GM12878 (cell line): ENCODE data around the gene PREX1. TPM values are rescaled to one million over a fixed set of nuclear protein-coding genes. Genes with fewer than 3 reads are reported as not detected.
A peak's percentile ranks its signal among the peaks of the same experiment; 100 is the strongest.

Experiments used
- ATAC-seq: fragments of 200-7000 bp; cut with Tn5 transposase; 3 replicates; pipeline ENCODE4 v1.9.1; 2020; ENCODE audit warnings: mild to moderate bottlenecking, moderate library complexity
- BruUV-seq: library from RNA; stranded (reverse); fragments of 400-500 nt; replicated peaks from 2 replicates; lab custom pipeline; 2021; lab: Mats Ljungman, UMichigan
- CTCF ChIA-PET: fragments of 300-600 bp; sonication (Branson Sonifier 250); formaldehyde crosslinking; extraction: SDS; loops from one replicate; lab custom pipeline; 2021; ENCODE audit warnings: inconsistent platforms; lab: Yijun Ruan, JAX
- POLR2A ChIA-PET: fragments of 350-600 bp; formaldehyde crosslinking; extraction: SDS; loops from one replicate; lab custom pipeline; 2021; ENCODE audit warnings: inconsistent platforms; lab: Charles Lee
- RAD21 ChIA-PET: fragments of 300-600 bp; sonication (Branson Sonifier 250); formaldehyde crosslinking; loops from one replicate; lab custom pipeline; 2023; ENCODE audit warnings: antibody characterized with exemption; ENCODE audit not compliant: unreplicated experiment; lab: Charles Lee
- SMC1A ChIA-PET: fragments of 300-600 bp; sonication (Branson Sonifier 250); formaldehyde crosslinking; loops from one replicate; lab custom pipeline; 2023; ENCODE audit not compliant: unreplicated experiment, uncharacterized antibody; lab: Charles Lee
- DNase-seq: peaks from one replicate; pipeline ENCODE4 v3.0.0-alpha.2; 2011; ENCODE audit warnings: low read depth, low spot score
- FAIRE-seq: peaks from 3 replicates; lab custom pipeline; 2011; peaks lifted over from hg19 to GRCh38; lab: Jason Lieb, UNC
- H2AFZ ChIP-seq: 2 replicates; pipeline ENCODE4 v1.6.0; 2011; ENCODE audit warnings: low read depth, low read length, control low read depth; ENCODE audit not compliant: control insufficient read depth
- H3K27ac ChIP-seq: 2 replicates; pipeline ENCODE4 v1.5.1; 2011; ENCODE audit warnings: control low read depth; ENCODE audit not compliant: control insufficient read depth, insufficient read depth
- H3K27me3 ChIP-seq, 2 experiments: replicated peaks in 1 of 2; 2 replicates each; pipeline versions ENCODE4 v1.6.0 to v1.6.1; 2011; ENCODE audit warnings: low read length in 1 of 2; ENCODE audit not compliant: control insufficient read depth in 2 of 2, insufficient read depth in 2 of 2
- H3K36me3 ChIP-seq, 2 experiments: 2 replicates each; pipeline ENCODE4 v1.5.1; 2011; ENCODE audit warnings: low read length in 1 of 2; ENCODE audit not compliant: control insufficient read depth in 2 of 2, insufficient read depth in 2 of 2
- H3K4me1 ChIP-seq: 2 replicates; pipeline ENCODE4 v1.6.1; 2011; ENCODE audit warnings: mild to moderate bottlenecking, low read length, moderate library complexity, mixed read lengths; ENCODE audit not compliant: control insufficient read depth, insufficient read depth
- H3K4me2 ChIP-seq: 2 replicates; pipeline ENCODE4 v1.6.0; 2011; ENCODE audit warnings: control low read depth; ENCODE audit not compliant: control insufficient read depth, insufficient read depth
- H3K4me3 ChIP-seq: fragments of 200-600 bp; sonication (generic); 2 replicates; pipeline ENCODE4 v1.5.1; 2016
- H3K79me2 ChIP-seq: 2 replicates; pipeline ENCODE4 v1.6.0; 2011; ENCODE audit warnings: low read length; ENCODE audit not compliant: control insufficient read depth, insufficient read depth
- H3K9ac ChIP-seq: 2 replicates; pipeline ENCODE4 v1.8.0; 2011; ENCODE audit warnings: low read length, control low read depth, mixed read lengths; ENCODE audit not compliant: control insufficient read depth, insufficient read depth
- H3K9me3 ChIP-seq: replicated peaks from 3 replicates; pipeline ENCODE4 v1.5.1; 2011; ENCODE audit warnings: mild to moderate bottlenecking, low read length; ENCODE audit not compliant: control insufficient read depth, insufficient read depth
- H4K20me1 ChIP-seq: 2 replicates; pipeline ENCODE4 v1.6.0; 2011; ENCODE audit not compliant: control insufficient read depth, insufficient read depth
- BACH1 ChIP-seq: fragments of 450-650 bp; IDR thresholded peaks from 2 replicates; pipeline ENCODE4 v1.6.1; 2017; ENCODE audit warnings: mild to moderate bottlenecking, borderline replicate concordance
- GATAD2B ChIP-seq: fragments of 450-650 bp; conservative IDR thresholded peaks from 2 replicates; pipeline ENCODE4 v1.6.1; 2017; ENCODE audit warnings: low read depth, mild to moderate bottlenecking, moderate library complexity
- NR2C2 ChIP-seq: IDR thresholded peaks from 2 replicates; pipeline ENCODE4 v1.6.1; 2011; ENCODE audit warnings: borderline replicate concordance, low read depth; ENCODE audit not compliant: control insufficient read depth, insufficient read length
- POLR2A ChIP-seq: IDR thresholded peaks from 2 replicates; pipeline ENCODE4 v1.6.1; 2011; ENCODE audit warnings: low read depth, mild to moderate bottlenecking, low read length
- POLR2AphosphoS2 ChIP-seq: IDR thresholded peaks from 2 replicates; pipeline ENCODE4 v1.6.1; 2011; ENCODE audit warnings: low read depth, mild to moderate bottlenecking, low read length, improper control_type of control experiment, moderate library complexity
- WGBS: methylation state at CpG from one replicate; pipeline ENCODE4 v1.1.6; 2016; ENCODE audit warnings: low lambda C conversion rate; ENCODE audit not compliant: insufficient replicate concordance, insufficient coverage; ENCODE audit errors: missing lambda C conversion rate; 5-methylcytosine and 5-hydroxymethylcytosine counted together
- in situ Hi-C: fragments of 300-500 bp; cut with MboI; formaldehyde crosslinking; loops from 9 replicates; pipeline ENCODE4 v1.14.3; 2018; ENCODE audit warnings: mixed read lengths
- intact Hi-C: fragments of 100-400 bp; cut with micrococcal nuclease; formaldehyde crosslinking; loops from one replicate; pipeline ENCODE4 v1.14.2; 2022; ENCODE audit not compliant: unreplicated experiment
- polyA plus RNA-seq, 11 experiments: library from polyadenylated mRNA; depleted of rRNA in 4 of 11; unstranded in 6 of 11; stranded (reverse) in 5 of 11; fragments of >200 nt; fragmentation: Nextera tagmentation in 4 of 11; fragmentation: Illumina TruSeq in 1 of 11; extraction: Ambion mirVana in 4 of 11; extraction: Trizol in 1 of 11; gene quantifications; 1 replicate in 1 of 11; 2 replicates in 10 of 11; pipeline versions ENCODE4 v1.2.1 to v1.2.3, GENCODE V29; 2011 to 2016; ENCODE audit warnings: inconsistent platforms in 2 of 11, missing spikeins in 2 of 11, low read depth in 1 of 11
- total RNA-seq, 4 experiments: library from RNA; depleted of rRNA in 3 of 4; stranded (reverse); fragments of >200 nt in 3 of 4; fragmentation: Illumina TruSeq in 1 of 4; extraction: Trizol in 1 of 4; gene quantifications; 2 replicates each; pipeline versions ENCODE4 v1.2.1 to v1.2.3, GENCODE V29; 2013 to 2021
- TF ChIP-seq, protein P1 (sequence below): IDR thresholded peaks from 2 replicates; pipeline ENCODE4 v1.6.1; 2012; ENCODE audit warnings: low read length, inconsistent platforms
- TF ChIP-seq, protein P2 (sequence below): fragments of 450-650 bp; IDR thresholded peaks from 2 replicates; pipeline ENCODE4 v1.6.1; 2017; ENCODE audit warnings: mild to moderate bottlenecking

Gene PREX1
- total and polyA plus RNA-seq, 10 of the 15 experiments (the other 5 are each of a cell fraction or from before 2014, with no cell fraction given): 2.6 to 114 (median 38.9) TPM

DNA sequence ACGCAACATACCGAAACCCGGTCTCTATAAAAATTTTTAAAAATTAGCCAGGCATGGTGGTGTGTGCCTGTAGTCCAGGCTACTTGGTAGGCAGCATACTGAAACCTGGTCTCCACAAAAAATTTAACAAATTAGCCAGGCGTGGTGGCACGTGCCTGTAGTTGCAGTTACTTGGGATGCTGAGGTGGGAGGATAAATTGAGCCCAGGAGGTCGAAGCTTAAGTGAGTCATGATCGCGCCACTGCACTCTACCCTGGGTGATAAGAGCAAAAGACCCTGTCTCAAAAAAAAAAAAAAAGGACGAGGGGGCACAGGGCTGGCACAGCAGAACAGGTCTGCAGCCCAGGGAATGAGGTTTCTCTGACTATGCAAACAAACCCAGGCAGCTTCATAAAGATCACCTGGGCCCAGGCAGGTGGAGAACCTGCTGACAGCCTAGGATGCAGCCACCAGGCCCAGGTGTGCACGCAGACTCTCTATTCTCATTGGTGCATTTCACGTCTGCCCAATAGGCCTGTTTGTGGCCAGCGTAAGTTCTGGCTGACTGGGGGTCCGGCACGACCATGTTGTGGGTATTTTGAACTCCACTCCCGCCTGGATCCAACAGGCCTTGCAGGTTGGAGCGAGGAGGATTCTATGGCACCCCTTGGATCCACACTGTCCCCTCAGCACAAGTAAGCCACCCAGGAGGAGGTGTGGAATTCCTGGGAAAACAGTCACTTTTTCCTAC is 204.5 kb downstream of the PREX1 start:
- Histone ChIP-seq H3K4me2 (no peak overlapping the region), H2AFZ (no peak overlapping the region), H3K27me3 (no peaks in the 10 kb centered on the region), H3K36me3 (peaks cover 9 to 18% of the 10 kb centered on the region in 2 experiments; a peak in 3 of 4 replicates), H3K4me3 (no peak overlapping the region), H3K9ac (no peak overlapping the region), H3K4me1 (peaks cover 3% of the 10 kb centered on the region; the same call in 1 of the 2 replicates), H3K79me2 (no peaks in the 10 kb centered on the region)
- intact Hi-C loops (loop anchor here (5.0 kb wide), 2 partner anchors 141 to 201 kb away; no protein-coding TSS in a partner anchor), in situ Hi-C loops (no loop called here)
- CTCF ChIA-PET: no interaction called here
- FAIRE-seq: no peak
- RAD21 ChIA-PET: interaction anchor here (1.1 kb wide), 1 partner anchor 946 kb away, joined by 3 read pairs; no protein-coding TSS in a partner anchor
- no peak for DNase-seq
- whole genome bisulfite sequencing: 95% methylated on average over 16 of the region's 16 CpGs
- POLR2A ChIA-PET: interaction anchor here (0.5 kb wide), 1 partner anchor 435 kb away, joined by 5 read pairs; no protein-coding TSS in a partner anchor
- SMC1A ChIA-PET: interaction anchor here (3.6 kb wide), 1 partner anchor 945 kb away, joined by 25 read pairs; no protein-coding TSS in a partner anchor
- TF ChIP-seq POLR2A (0 out of 2 replicates have a peak, but pooled peaks have one; percentile 15), POLR2AphosphoS2 (no peak)
- TF ChIP-seq, all 136 proteins: peak for 1
- no TSS peak for BruUV-seq
- no peak for ATAC-seq
- Histone ChIP-seq H3K27ac (no peak overlapping the region), H3K9me3 (no peaks in the 10 kb centered on the region), H4K20me1 (no peaks in the 10 kb centered on the region)

DNA sequence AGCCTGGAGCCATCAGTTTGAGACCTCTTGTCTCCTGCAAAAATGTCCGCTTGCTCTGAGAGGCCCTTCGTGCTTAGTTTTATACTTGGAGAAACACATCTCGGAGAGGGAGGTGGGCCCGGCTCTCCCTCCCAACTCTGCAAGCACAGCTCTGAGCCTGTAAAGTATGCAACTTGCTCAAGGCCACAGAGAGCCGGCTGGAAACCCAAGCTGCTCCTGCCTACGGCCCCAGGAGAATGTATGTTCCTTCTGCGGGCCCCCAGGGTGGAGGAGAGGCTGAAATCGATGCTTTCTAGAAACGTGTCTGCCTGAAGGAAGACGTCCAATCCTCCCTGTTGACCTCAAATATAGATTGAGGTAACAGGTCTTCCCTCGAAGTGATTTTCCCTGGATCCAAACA is 205.4 kb downstream of the PREX1 start:
- H3K79me2 ChIP-seq: no peaks in the 10 kb centered on the region
- no peak overlapping the region for H3K4me2 ChIP-seq
- no peak for DNase-seq
- H3K27me3 ChIP-seq: no peaks in the 10 kb centered on the region
- ChIA-PET SMC1A (interaction anchor here (2.6 to 3.6 kb wide), 2 partner anchors 13 to 944 kb away, joined by 14 to 25 read pairs; no protein-coding TSS in a partner anchor), CTCF (interaction anchor here (0.6 to 3.5 kb wide), 6 partner anchors 306 to 959 kb away, joined by 3 to 59 read pairs (median 4); no protein-coding TSS in a partner anchor), POLR2A (no interaction called here), RAD21 (interaction anchor here (0.8 kb wide), 1 partner anchor 911 kb away, joined by 3 read pairs; no protein-coding TSS in a partner anchor)
- no peaks in the 10 kb centered on the region for H4K20me1 ChIP-seq
- H3K27ac ChIP-seq: no peak overlapping the region
- no peak for ATAC-seq
- intact Hi-C loops (loop anchor here (5.0 kb wide), 2 partner anchors 140 to 200 kb away; no protein-coding TSS in a partner anchor), in situ Hi-C loops (no loop called here)
- peaks cover 3% of the 10 kb centered on the region; the same call in 1 of the 2 replicates for H3K4me1 ChIP-seq
- no peak overlapping the region for H2AFZ ChIP-seq
- WGBS: 35% methylated on average over 11 of the region's 11 CpGs
- no peak overlapping the region for H3K4me3 ChIP-seq
- no peaks in the 10 kb centered on the region for H3K9me3 ChIP-seq
- peaks cover 9 to 16% of the 10 kb centered on the region in 2 experiments; a peak in 3 of 4 replicates for H3K36me3 ChIP-seq
- FAIRE-seq: no peak
- no peak overlapping the region for H3K9ac ChIP-seq
- no TSS peak for BruUV-seq
- TF ChIP-seq, protein P1, sequence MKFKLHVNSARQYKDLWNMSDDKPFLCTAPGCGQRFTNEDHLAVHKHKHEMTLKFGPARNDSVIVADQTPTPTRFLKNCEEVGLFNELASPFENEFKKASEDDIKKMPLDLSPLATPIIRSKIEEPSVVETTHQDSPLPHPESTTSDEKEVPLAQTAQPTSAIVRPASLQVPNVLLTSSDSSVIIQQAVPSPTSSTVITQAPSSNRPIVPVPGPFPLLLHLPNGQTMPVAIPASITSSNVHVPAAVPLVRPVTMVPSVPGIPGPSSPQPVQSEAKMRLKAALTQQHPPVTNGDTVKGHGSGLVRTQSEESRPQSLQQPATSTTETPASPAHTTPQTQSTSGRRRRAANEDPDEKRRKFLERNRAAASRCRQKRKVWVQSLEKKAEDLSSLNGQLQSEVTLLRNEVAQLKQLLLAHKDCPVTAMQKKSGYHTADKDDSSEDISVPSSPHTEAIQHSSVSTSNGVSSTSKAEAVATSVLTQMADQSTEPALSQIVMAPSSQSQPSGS: no peak
- TF ChIP-seq GATAD2B (no peak), BACH1 (no peak), NR2C2 (no peak)
- TF ChIP-seq, protein P2, sequence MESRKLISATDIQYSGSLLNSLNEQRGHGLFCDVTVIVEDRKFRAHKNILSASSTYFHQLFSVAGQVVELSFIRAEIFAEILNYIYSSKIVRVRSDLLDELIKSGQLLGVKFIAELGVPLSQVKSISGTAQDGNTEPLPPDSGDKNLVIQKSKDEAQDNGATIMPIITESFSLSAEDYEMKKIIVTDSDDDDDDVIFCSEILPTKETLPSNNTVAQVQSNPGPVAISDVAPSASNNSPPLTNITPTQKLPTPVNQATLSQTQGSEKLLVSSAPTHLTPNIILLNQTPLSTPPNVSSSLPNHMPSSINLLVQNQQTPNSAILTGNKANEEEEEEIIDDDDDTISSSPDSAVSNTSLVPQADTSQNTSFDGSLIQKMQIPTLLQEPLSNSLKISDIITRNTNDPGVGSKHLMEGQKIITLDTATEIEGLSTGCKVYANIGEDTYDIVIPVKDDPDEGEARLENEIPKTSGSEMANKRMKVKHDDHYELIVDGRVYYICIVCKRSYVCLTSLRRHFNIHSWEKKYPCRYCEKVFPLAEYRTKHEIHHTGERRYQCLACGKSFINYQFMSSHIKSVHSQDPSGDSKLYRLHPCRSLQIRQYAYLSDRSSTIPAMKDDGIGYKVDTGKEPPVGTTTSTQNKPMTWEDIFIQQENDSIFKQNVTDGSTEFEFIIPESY: no peak
- TF ChIP-seq, all 136 proteins: peak for 0
